Measurements from ENCODE around the gene TSPAN7.

GRCh38 chrX:38654302-38654701, 93.0 kb downstream of the TSPAN7 start:
- TF ChIP-seq, protein P1, sequence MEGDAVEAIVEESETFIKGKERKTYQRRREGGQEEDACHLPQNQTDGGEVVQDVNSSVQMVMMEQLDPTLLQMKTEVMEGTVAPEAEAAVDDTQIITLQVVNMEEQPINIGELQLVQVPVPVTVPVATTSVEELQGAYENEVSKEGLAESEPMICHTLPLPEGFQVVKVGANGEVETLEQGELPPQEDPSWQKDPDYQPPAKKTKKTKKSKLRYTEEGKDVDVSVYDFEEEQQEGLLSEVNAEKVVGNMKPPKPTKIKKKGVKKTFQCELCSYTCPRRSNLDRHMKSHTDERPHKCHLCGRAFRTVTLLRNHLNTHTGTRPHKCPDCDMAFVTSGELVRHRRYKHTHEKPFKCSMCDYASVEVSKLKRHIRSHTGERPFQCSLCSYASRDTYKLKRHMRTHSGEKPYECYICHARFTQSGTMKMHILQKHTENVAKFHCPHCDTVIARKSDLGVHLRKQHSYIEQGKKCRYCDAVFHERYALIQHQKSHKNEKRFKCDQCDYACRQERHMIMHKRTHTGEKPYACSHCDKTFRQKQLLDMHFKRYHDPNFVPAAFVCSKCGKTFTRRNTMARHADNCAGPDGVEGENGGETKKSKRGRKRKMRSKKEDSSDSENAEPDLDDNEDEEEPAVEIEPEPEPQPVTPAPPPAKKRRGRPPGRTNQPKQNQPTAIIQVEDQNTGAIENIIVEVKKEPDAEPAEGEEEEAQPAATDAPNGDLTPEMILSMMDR (IDR thresholded peaks at IDR 0.05), result no peak
- no peak for TF ChIP-seq EZH2 (IDR thresholded peaks at IDR 0.05; ENCODE audit: borderline replicate concordance, insufficient read depth, low read depth, low read length, poor library complexity, severe bottlenecking)

All from B cell (primary cell).